Spleen (tissue), 11 donors: ENCODE data around the gene PDGFA. TPM values are rescaled to one million over a fixed set of nuclear protein-coding genes. Genes with fewer than 3 reads are reported as not detected.
"Not testable (repeated sequence)": the region's sequence is repeated elsewhere in the genome, so short reads cannot be mapped to it uniquely, and the experiment has no call there.

Experiments
- DNase-seq: peaks from one replicate; pipeline ENCODE4 v3.0.0-alpha.2; 2020
- H3K27ac ChIP-seq, 8 donors: fragments of 200-600 bp; sonication (generic) in 7 of 8; 1 replicate in 4 of 8; 2 replicates in 4 of 8; pipeline versions ENCODE4 v1.5.0 to v1.8.0; 2016 to 2021; ENCODE audit warnings: inconsistent platforms in 4 of 8, mild to moderate bottlenecking in 4 of 8, moderate library complexity in 1 of 8
- H3K27me3 ChIP-seq, 7 donors: fragments of 200-600 bp; sonication (generic) in 6 of 7; replicated peaks in 1 of 7; 1 replicate in 4 of 7; 2 replicates in 3 of 7; pipeline versions ENCODE4 v1.5.0 to v1.8.0; 2016 to 2021; ENCODE audit warnings: inconsistent platforms in 3 of 7, mild to moderate bottlenecking in 1 of 7
- H3K36me3 ChIP-seq, 6 donors: fragments of 200-600 bp; sonication (generic) in 5 of 6; 1 replicate in 4 of 6; 2 replicates in 2 of 6; pipeline versions ENCODE4 v1.5.0 to v1.8.0; 2016 to 2021; ENCODE audit warnings: inconsistent platforms in 2 of 6
- H3K4me1 ChIP-seq, 6 donors: fragments of 200-600 bp; sonication (generic) in 5 of 6; 1 replicate in 3 of 6; 2 replicates in 3 of 6; pipeline versions ENCODE4 v1.5.0 to v1.8.0; 2016 to 2021; ENCODE audit warnings: inconsistent platforms in 3 of 6
- H3K4me3 ChIP-seq, 8 donors: fragments of 200-600 bp; sonication (generic) in 7 of 8; 1 replicate in 4 of 8; 2 replicates in 4 of 8; pipeline versions ENCODE4 v1.5.0 to v1.8.0; 2016 to 2021; ENCODE audit warnings: inconsistent platforms in 4 of 8, mild to moderate bottlenecking in 4 of 8, moderate library complexity in 2 of 8
- H3K9me3 ChIP-seq, 8 donors: fragments of 200-600 bp; sonication (generic) in 7 of 8; 1 replicate in 4 of 8; 2 replicates in 4 of 8; pipeline versions ENCODE4 v1.5.0 to v1.8.0; 2016 to 2021; ENCODE audit warnings: inconsistent platforms in 4 of 8
- CTCF ChIP-seq, 11 experiments: fragments of 200-600 bp in 7 of 11; fragments of 450-650 bp in 4 of 11; sonication (generic) in 4 of 11; IDR thresholded peaks in 8 of 11; conservative IDR thresholded peaks in 3 of 11; 1 replicate in 7 of 11; 2 replicates in 4 of 11; pipeline versions ENCODE4 v1.4.0 to v1.8.0; 2016 to 2021; ENCODE audit warnings: antibody characterized with exemption in 11 of 11, inconsistent platforms in 4 of 11, mild to moderate bottlenecking in 1 of 11
- POLR2A ChIP-seq, 3 donors: fragments of 450-650 bp; IDR thresholded peaks; one replicate each; pipeline ENCODE4 v1.5.1; 2017; ENCODE audit warnings: antibody characterized with exemption in 3 of 3, mild to moderate bottlenecking in 1 of 3
- POLR2AphosphoS5 ChIP-seq, 3 donors: sonication (generic); formaldehyde crosslinking; IDR thresholded peaks; one replicate each; pipeline ENCODE4 v1.5.1; 2017; ENCODE audit warnings: antibody characterized with exemption in 3 of 3
- WGBS, 5 donors: extraction: QIAGEN DNeasy Blood & Tissue Kit in 3 of 5; methylation state at CpG; one replicate each; pipeline versions ENCODE4 v1.1.5 to v1.1.7; 2013 to 2018; 5-methylcytosine and 5-hydroxymethylcytosine counted together
- intact Hi-C: fragments of 100-400 bp; cut with DNase I; formaldehyde crosslinking; loops from one replicate; pipeline ENCODE4 v1.15.0; 2023; ENCODE audit warnings: low total_unique reads
- polyA plus RNA-seq, 3 donors: library from polyadenylated mRNA; stranded (reverse); fragments of 200-250 nt; gene quantifications; one replicate each; pipeline ENCODE4 v1.2.1, GENCODE V29; 2013
- total RNA-seq, 7 donors: library from RNA; depleted of rRNA in 3 of 7; stranded (reverse); fragments of >200 nt in 3 of 7; fragmentation: NEBNext Ultra II Directional in 4 of 7; extraction: Animal tissue kit (Norgen Biotek cat#: 25700) in 4 of 7; gene quantifications; one replicate each; pipeline versions ENCODE4 v1.1.0 to v1.2.1, GENCODE V29; 2016 to 2021
- donor health status: healthy with polysubstance abuse.
- donor health status: DM: no; HTN: no; CAD: no; lungs with moderate emphysema.
- donor health status: DM: no; HTN: no; CAD: no.
- donor health status: Bipolar disorder and iron deficiency.
- donor health status: healthy.
- donor health status: DM: no; HTN: no; CAD: no.
- donor health status: DM: yes; HTN: yes; CAD: no.

PDGFA gene
- total and polyA plus RNA-seq, 10 donors: 6.1 to 49.5 (median 19.9) TPM

- intact Hi-C loops: no loop called here
- no peak overlapping the region for H3K27ac ChIP-seq
- H3K36me3 ChIP-seq: peaks cover 0 to 11% (median 0%) of the 10 kb centered on the region in 6 donors
- H3K9me3 ChIP-seq: peaks cover 0 to 4% (median 0%) of the 10 kb centered on the region in 8 donors
- TF ChIP-seq POLR2AphosphoS5 (IDR thresholded peaks at IDR 0.05) (peak in 1 of 3 donors; percentile 38), CTCF (IDR thresholded peaks at IDR 0.05 in 8 of 11, conservative IDR thresholded peaks at IDR 0.05 in 3 of 11) (no peak)
- no peaks in the 10 kb centered on the region for H3K27me3 ChIP-seq
- 83 to 96% (median 87%) methylated on average over 17 to 30 of the region's 30 CpGs for WGBS, 5 donors
- DNase-seq: no peak
- H3K4me1 ChIP-seq: peaks cover 0 to 33% (median 12%) of the 10 kb centered on the region in 6 donors
- no peak overlapping the region for H3K4me3 ChIP-seq
These were observed 36.7 kb upstream of the PDGFA start for GRCh38 chr7:556291-556826.

DNA sequence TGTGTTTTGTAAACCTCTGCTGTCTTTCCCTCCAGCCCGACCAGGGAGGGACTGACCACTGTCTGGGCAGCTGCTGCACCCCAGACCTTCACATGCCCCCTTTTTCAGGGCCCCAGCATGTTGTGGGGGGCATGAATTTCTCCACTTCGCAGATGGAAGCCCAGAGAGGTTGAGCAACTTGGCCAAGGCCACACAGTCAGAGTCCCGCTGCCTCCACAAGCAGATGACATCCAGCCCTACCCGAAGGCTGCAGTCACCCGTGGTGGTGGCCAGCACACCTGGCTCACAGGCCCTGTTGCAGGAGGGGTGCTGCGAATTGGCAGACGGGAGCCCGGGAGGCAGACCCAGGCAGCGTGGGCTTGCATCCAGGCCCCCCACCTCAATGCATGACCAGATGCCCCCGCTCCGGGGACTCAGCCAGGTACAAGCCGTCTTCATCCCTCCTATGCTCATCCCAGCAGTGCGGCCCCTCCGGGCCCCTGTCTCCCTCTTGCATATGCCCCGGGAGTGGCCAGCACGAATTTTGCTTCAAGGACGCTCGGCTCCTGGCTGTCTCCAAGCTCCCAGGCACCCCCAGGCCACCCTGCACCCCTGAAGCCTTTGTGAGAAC, 36.0 kb upstream of the PDGFA start:
- 93 to 98% (median 95%) methylated on average over 16 to 18 of the region's 18 CpGs for WGBS, 5 donors
- H3K27me3 ChIP-seq: no peaks in the 10 kb centered on the region
- no peak overlapping the region for H3K4me3 ChIP-seq
- peaks cover 0 to 26% (median 6%) of the 10 kb centered on the region in 6 donors for H3K4me1 ChIP-seq
- peaks cover 0 to 4% (median 0%) of the 10 kb centered on the region in 8 donors for H3K9me3 ChIP-seq
- TF ChIP-seq POLR2AphosphoS5 (IDR thresholded peaks at IDR 0.05) (no peak), CTCF (IDR thresholded peaks at IDR 0.05 in 8 of 11, conservative IDR thresholded peaks at IDR 0.05 in 3 of 11) (no peak), POLR2A (IDR thresholded peaks at IDR 0.05) (no peak)
- H3K27ac ChIP-seq: no peak overlapping the region
- H3K36me3 ChIP-seq: peaks cover 0 to 11% (median 0%) of the 10 kb centered on the region in 6 donors
- intact Hi-C loops: no loop called here
- no peak for DNase-seq

DNA sequence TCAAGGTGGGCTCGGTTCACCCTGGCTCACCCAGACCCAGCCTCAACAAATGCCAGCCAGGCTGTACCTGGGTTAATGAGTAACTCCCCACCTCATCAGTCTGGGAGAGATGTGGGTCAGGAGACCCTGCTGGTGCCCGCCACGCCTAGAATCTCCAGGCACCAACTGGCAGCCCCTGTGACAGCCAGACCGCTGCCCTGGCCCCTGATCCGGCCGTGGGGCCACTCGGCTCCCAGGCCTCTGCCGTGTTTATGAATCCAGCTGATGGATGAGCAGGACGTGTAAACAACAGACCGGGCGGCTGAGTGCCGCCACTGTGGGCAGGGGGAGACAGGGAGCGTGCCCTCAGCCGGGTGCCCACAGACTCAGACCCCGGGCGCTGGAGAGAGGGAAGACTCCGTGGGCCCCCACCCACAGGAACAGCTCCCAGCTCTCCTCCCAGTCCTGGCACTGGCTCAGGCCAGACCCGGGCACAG, 34.0 kb upstream of the PDGFA start:
- H3K9me3 ChIP-seq: peaks cover 0 to 4% (median 0%) of the 10 kb centered on the region in 8 donors
- H3K4me3 ChIP-seq: no peak overlapping the region
- no peaks in the 10 kb centered on the region for H3K27me3 ChIP-seq
- H3K4me1 ChIP-seq: peaks cover 0 to 16% (median 3%) of the 10 kb centered on the region in 6 donors
- no peak for DNase-seq
- WGBS, 5 donors: 91 to 97% (median 95%) methylated on average over 9 to 18 of the region's 18 CpGs
- H3K36me3 ChIP-seq: peaks cover 0 to 27% (median 5%) of the 10 kb centered on the region in 6 donors
- intact Hi-C loops: no loop called here
- H3K27ac ChIP-seq: no peak overlapping the region
- TF ChIP-seq POLR2A (IDR thresholded peaks at IDR 0.05): no peak

DNA sequence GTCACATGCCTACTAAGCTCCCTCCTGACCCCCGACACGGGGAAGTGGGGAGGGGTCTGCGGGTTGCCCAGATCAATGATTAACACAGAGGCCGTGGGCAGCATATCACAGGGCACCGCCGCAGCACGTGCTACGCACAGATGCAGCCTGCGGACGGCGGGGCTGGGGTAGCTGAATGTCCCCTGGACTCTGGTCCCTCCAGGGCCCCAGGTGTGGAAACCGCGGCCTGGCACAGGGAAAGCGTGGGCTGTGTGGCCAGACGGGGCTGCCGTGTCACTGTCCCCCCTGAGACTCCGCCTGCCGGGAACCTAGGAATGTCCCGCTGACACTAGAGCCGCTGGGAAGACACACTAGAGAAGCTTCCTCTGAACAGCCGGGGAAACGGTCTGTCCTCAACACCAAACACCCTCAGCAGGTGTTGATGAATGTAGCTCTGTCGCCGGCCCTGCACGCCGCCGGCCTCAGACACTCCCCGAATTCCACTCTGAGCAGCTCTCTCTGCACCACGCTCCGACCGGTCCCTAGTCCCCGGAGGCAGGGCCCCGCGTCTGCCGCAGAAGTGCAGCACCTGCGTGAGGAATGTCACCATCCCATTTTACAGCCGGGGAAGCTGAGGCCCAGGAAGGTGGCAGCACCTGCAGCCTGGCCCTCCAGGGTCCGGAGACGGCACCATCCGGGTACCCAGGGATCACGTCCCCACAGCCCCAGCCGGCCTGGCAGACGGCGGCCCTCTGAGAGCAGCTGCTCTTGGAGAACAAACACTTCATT, 33.4 kb upstream of the PDGFA start:
- Histone ChIP-seq H3K9me3 (peaks cover 0 to 4% (median 0%) of the 10 kb centered on the region in 8 donors), H3K27me3 (no peaks in the 10 kb centered on the region), H3K4me1 (peaks cover 0 to 11% (median 2%) of the 10 kb centered on the region in 6 donors), H3K36me3 (peaks cover 0 to 27% (median 5%) of the 10 kb centered on the region in 6 donors), H3K4me3 (no peak overlapping the region), H3K27ac (no peak overlapping the region)
- 81 to 94% (median 87%) methylated on average over 16 to 44 of the region's 44 CpGs for WGBS, 5 donors
- DNase-seq: no peak
- TF ChIP-seq POLR2A (IDR thresholded peaks at IDR 0.05) (no peak), POLR2AphosphoS5 (IDR thresholded peaks at IDR 0.05) (no peak), CTCF (IDR thresholded peaks at IDR 0.05 in 8 of 11, conservative IDR thresholded peaks at IDR 0.05 in 3 of 11) (no peak)
- intact Hi-C loops: no loop called here

DNA sequence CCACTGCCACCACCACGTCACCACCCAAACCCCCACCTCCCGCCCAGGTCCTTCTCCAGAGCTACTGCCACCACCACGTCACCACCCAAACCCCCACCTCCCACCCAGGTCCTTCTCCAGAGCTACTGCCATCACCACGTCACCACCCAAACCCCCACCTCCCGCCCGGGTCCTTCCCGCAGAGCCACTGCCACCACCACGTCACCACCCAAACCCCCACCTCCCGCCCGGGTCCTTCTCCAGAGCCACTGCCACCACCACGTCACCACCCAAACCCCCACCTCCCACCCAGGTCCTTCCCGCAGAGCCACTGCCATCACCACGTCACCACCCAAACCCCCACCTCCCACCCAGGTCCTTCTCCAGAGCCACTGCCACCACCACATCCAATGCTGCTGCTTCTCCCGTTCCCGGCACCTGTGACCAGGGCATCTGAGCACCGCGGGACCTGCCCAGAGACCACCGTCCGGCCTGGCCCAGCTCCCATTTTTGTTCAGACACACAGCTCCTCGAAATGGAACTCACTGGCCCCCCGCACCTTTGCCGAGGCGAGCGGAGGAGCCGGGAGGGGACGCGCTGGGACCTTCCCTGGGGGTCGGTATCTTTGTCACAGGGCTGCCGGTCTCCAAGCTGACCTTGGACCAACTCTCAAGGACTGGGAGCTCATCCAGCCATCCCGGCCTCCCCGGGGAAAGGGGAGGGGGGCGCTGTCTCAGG, 32.7 kb upstream of the PDGFA start:
- peaks cover 0 to 27% (median 5%) of the 10 kb centered on the region in 6 donors for H3K36me3 ChIP-seq
- peaks cover 0 to 11% (median 2%) of the 10 kb centered on the region in 6 donors for H3K4me1 ChIP-seq
- H3K9me3 ChIP-seq, H3K4me3 ChIP-seq, H3K27ac ChIP-seq, intact Hi-C loops, DNase-seq, H3K27me3 ChIP-seq: not testable (repeated sequence)
- WGBS, 5 donors: 69 to 86% (median 84%) methylated on average over 26 to 32 of the region's 32 CpGs

DNA sequence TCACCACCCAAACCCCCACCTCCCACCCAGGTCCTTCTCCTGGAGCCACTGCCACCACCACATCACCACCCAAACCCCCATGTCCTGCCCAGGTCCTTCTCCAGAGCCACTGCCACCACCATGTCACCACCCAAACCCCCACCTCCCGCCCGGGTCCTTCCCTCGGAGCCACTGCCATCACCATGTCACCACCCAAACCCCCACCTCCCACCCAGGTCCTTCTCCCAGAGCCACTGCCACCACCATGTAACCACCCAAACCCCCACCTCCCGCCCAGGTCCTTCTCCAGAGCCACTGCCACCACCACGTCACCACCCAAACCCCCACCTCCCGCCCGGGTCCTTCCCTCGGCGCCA, 31.9 kb upstream of the PDGFA start:
- DNase-seq, H3K4me1 ChIP-seq: not testable (repeated sequence)

More for the DNA sequence above, 31.9 kb upstream of the PDGFA start:
- H3K27ac ChIP-seq, H3K4me3 ChIP-seq, H3K9me3 ChIP-seq, H3K27me3 ChIP-seq, intact Hi-C loops: not testable (repeated sequence)
- 80 to 98% (median 94%) methylated on average over 9 of the region's 9 CpGs for WGBS, 5 donors
- H3K36me3 ChIP-seq: peaks cover 0 to 27% (median 5%) of the 10 kb centered on the region in 6 donors
